ENCODE data around the gene GNG3. TPM values are rescaled to one million over a fixed set of nuclear protein-coding genes. Genes with fewer than 3 reads are reported as not detected.

GNG3 gene
- total and polyA plus RNA-seq, 2 of the 8 experiments (the other 6 are each of a cell fraction or from before 2014, with no cell fraction given) = 4.9 to 12.1 TPM

DNA sequence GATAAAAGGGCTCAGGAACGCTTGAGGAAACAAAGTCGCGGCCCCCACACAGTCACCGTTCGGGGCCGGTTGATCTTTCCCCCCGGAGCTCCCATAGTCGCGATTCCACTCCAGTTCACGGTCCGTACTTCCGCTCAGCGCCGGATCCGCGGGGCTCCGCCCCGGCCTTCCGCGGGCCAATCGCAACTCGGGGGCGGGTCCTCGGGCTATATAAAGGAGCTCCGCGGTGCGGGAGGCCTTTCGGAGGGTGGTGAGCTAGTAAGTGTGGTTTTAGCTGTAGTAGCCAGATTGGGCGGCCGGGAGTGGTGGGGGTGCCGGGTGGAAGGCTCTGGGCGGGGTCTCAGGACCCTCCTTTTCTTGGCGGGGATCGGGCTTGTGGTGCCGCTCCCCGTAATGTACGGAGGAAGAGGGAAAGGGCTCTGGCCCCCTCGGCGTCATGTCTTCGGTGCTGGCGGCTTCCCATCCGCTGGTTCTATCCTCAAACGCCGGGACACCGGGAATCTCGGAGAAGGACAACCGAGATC is 42.3 kb upstream of the GNG3 start, which contains the start of the genes C11orf98 and CSKMT (continued):
- TF ChIP-seq, protein P1, sequence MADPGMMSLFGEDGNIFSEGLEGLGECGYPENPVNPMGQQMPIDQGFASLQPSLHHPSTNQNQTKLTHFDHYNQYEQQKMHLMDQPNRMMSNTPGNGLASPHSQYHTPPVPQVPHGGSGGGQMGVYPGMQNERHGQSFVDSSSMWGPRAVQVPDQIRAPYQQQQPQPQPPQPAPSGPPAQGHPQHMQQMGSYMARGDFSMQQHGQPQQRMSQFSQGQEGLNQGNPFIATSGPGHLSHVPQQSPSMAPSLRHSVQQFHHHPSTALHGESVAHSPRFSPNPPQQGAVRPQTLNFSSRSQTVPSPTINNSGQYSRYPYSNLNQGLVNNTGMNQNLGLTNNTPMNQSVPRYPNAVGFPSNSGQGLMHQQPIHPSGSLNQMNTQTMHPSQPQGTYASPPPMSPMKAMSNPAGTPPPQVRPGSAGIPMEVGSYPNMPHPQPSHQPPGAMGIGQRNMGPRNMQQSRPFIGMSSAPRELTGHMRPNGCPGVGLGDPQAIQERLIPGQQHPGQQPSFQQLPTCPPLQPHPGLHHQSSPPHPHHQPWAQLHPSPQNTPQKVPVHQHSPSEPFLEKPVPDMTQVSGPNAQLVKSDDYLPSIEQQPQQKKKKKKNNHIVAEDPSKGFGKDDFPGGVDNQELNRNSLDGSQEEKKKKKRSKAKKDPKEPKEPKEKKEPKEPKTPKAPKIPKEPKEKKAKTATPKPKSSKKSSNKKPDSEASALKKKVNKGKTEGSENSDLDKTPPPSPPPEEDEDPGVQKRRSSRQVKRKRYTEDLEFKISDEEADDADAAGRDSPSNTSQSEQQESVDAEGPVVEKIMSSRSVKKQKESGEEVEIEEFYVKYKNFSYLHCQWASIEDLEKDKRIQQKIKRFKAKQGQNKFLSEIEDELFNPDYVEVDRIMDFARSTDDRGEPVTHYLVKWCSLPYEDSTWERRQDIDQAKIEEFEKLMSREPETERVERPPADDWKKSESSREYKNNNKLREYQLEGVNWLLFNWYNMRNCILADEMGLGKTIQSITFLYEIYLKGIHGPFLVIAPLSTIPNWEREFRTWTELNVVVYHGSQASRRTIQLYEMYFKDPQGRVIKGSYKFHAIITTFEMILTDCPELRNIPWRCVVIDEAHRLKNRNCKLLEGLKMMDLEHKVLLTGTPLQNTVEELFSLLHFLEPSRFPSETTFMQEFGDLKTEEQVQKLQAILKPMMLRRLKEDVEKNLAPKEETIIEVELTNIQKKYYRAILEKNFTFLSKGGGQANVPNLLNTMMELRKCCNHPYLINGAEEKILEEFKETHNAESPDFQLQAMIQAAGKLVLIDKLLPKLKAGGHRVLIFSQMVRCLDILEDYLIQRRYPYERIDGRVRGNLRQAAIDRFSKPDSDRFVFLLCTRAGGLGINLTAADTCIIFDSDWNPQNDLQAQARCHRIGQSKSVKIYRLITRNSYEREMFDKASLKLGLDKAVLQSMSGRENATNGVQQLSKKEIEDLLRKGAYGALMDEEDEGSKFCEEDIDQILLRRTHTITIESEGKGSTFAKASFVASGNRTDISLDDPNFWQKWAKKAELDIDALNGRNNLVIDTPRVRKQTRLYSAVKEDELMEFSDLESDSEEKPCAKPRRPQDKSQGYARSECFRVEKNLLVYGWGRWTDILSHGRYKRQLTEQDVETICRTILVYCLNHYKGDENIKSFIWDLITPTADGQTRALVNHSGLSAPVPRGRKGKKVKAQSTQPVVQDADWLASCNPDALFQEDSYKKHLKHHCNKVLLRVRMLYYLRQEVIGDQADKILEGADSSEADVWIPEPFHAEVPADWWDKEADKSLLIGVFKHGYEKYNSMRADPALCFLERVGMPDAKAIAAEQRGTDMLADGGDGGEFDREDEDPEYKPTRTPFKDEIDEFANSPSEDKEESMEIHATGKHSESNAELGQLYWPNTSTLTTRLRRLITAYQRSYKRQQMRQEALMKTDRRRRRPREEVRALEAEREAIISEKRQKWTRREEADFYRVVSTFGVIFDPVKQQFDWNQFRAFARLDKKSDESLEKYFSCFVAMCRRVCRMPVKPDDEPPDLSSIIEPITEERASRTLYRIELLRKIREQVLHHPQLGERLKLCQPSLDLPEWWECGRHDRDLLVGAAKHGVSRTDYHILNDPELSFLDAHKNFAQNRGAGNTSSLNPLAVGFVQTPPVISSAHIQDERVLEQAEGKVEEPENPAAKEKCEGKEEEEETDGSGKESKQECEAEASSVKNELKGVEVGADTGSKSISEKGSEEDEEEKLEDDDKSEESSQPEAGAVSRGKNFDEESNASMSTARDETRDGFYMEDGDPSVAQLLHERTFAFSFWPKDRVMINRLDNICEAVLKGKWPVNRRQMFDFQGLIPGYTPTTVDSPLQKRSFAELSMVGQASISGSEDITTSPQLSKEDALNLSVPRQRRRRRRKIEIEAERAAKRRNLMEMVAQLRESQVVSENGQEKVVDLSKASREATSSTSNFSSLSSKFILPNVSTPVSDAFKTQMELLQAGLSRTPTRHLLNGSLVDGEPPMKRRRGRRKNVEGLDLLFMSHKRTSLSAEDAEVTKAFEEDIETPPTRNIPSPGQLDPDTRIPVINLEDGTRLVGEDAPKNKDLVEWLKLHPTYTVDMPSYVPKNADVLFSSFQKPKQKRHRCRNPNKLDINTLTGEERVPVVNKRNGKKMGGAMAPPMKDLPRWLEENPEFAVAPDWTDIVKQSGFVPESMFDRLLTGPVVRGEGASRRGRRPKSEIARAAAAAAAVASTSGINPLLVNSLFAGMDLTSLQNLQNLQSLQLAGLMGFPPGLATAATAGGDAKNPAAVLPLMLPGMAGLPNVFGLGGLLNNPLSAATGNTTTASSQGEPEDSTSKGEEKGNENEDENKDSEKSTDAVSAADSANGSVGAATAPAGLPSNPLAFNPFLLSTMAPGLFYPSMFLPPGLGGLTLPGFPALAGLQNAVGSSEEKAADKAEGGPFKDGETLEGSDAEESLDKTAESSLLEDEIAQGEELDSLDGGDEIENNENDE (IDR thresholded peaks at IDR 0.05; ENCODE audit: insufficient replicate concordance, low read length) = no peak
